GM19468 (cell line): ENCODE data around the gene FBXL5.
"Not testable (repeated sequence)": the region's sequence is repeated elsewhere in the genome, so short reads cannot be mapped to it uniquely, and the experiment has no call there.

Source experiments
- ATAC-seq: cut with Tn5 transposase; IDR thresholded peaks from one replicate; pipeline ENCODE4 v1.9.1; 2021; ENCODE audit warnings: mild to moderate bottlenecking, moderate library complexity, moderate number of reproducible peaks; ENCODE audit not compliant: unreplicated experiment; ENCODE audit errors: extremely low read depth

Gene FBXL5

GRCh38 chr4:15653420-15653819, 1.7 kb downstream of the FBXL5 start:
- no peak for ATAC-seq

- no peak for ATAC-seq
Measured at GRCh38 chr4:15652841-15653240, 2.3 kb downstream of the FBXL5 start.

DNA sequence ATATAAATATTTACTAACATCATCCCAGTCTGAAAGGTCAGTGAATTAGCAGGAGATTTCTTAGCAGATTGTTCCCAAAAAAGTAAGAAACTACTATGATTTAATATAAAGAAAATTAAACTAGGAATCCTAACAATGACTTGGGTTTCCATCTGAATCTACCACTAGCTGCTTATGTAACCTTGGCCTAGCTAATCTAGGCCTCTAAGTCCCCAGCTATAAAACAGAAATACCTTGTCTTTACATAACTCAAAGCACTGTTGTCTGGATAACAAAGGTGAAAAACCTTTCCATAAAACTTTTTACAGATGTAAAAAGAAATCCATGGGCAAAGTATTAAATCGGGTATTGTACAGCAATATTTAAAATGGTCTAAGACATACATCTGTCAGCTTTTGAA, 3.0 kb downstream of the FBXL5 start:
- no peak for ATAC-seq

- no peak for ATAC-seq
Measured at GRCh38 chr4:15651676-15652075, 3.5 kb downstream of the FBXL5 start.

- ATAC-seq = peak; percentile 19
Measured at GRCh38 chr4:15649914-15650545, 5.1 kb downstream of the FBXL5 start.

DNA sequence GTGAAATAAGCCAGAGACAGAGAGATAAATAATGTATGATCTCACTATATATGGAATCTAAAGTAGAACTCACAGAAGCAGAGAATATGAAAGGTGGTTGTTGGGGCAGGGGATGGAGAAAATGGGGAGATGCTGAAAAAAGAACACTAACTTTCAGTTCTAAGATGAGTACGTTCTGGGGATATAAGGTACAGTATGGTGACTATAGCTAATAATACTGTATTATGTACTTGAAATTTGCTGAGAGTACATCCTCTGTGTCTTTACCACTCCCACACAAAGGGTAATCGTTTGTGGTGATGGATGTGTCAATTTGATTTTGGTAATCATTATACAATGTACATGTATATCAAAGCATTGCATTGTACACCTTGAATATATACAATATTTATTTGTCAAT, 6.6 kb downstream of the FBXL5 start:
- ATAC-seq = no peak

DNA sequence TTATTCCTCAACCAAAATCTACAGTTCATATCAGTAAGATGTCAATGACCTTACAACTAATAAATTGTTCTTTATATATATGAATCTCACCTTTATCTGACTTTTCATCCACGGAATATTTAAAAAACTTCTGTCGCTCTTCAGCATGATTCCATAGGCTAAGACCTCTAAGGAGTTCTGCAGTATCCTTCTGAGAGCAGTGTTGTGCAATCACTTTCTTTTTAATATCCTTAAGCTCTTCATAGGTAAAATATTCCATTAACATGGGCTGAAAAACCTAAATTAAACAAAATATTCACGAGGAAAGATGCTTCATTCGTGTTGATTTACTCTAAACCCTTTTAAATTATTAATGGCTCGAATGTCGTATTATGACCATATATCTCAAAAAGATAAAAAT, 16.7 kb downstream of the FBXL5 start:
- ATAC-seq = no peak

- ATAC-seq = no peak
Measured at GRCh38 chr4:15636818-15637217, 18.3 kb downstream of the FBXL5 start.

- not testable (repeated sequence) for ATAC-seq
Measured at GRCh38 chr4:15617407-15617806, 37.8 kb downstream of the FBXL5 start.

GRCh38 chr4:15614891-15615290, 40.3 kb downstream of the FBXL5 start:
- not testable (repeated sequence) for ATAC-seq

DNA sequence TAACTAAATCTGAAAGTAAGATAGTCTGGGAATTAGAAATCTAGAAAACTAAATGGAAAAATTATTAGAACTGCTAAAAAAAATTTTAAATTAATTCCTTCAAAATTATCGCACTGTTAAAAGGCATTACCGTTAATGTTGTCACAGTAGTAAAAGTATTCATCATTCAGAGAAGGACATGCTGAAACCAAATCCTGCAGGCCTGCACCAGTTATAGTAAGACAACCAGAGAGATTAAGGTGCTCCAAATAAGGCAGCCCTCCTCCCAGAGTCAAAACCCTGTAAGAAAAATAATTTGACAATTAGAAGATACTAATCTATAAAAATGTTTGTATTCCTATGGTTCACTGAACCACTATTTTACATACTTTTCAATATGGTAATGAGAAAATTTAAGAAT, 43.0 kb downstream of the FBXL5 start:
- no peak for ATAC-seq

- no peak for ATAC-seq
Measured at GRCh38 chr4:15610855-15611254, 44.3 kb downstream of the FBXL5 start.

DNA sequence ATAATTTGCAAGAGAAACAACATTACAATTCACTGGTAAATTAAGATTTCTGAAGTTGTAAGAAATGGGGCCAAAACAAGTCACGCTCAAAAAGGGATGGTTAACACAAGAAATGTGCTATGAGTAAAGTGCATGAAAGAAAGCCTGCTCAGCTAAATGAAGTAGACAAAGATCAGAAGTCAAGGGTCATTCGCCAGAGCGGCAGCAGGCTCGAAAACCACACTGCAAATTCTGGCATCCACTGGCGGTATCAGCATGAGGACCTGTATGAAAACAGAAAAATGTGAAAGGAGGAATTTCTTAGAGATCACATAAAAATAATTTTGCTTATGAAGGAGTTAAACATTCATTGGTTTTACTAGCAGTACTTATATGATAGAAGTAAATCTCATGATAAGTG, 49.6 kb downstream of the FBXL5 start:
- no peak for ATAC-seq

- no peak for ATAC-seq
Measured at GRCh38 chr4:15601862-15602261, 53.3 kb downstream of the FBXL5 start.

DNA sequence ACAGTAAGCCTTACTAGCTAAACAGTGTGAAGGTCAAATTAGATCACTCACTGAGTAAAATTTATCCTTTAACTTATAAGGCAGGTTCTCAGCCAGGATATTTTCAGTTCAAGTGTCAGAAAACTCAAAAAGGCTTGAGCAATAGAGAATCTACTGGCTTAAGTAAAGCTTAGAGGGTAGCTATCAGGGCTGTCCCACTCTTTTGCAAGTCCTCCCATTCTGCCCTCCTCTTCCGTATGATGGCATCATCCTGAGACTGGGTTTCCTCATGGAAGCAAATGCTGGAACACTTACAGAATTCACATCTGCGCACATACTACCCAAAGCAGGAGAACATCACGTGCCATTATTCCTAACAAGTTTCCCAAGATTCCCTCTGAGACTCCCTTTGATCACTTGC, 55.0 kb downstream of the FBXL5 start:
- ATAC-seq = no peak

DNA sequence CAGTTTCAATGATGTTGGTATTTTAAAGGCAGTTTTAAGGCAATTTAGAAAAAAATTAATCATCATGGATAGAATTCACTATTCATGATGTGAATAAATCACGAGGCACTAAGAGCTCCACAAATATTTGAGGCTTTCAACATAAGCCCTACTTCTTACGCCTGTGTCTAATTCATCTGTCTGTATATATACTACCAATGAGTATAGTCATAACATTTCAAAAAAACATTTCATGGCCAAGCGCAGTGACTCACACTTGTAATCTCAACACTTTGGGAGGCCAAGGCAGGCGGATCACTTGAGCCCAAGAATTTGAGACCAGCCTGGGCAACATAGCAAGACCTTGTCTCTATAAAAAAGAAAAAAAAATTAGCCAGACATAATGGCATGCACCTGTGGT, 56.5 kb downstream of the FBXL5 start:
- ATAC-seq = no peak

DNA sequence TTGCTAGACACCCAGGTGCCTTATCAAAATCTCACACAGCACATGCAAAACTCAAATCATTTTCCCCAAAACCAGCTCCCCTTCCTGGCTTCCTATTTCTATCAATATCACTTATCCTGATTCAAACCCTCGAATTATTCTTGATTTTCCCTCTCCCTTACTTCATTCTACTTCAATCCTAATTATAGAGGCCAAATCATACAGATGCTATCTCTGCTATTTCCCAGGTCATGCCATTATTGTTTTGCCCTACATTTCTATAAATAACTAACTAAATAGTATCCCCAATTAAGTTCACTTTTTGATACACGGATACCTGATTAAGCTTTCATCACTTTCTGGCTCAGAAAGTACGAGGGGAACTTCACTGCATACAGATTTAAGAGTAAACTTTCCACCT, 62.4 kb downstream of the FBXL5 start:
- ATAC-seq = no peak

GRCh38 chr4:15587649-15588048, 67.5 kb downstream of the FBXL5 start:
- ATAC-seq = no peak

GRCh38 chr4:15586066-15586465, 69.1 kb downstream of the FBXL5 start:
- ATAC-seq = no peak

- ATAC-seq = no peak
Measured at GRCh38 chr4:15585331-15585730, 69.8 kb downstream of the FBXL5 start.

- no peak for ATAC-seq
Measured at GRCh38 chr4:15584785-15585184, 70.4 kb downstream of the FBXL5 start.

DNA sequence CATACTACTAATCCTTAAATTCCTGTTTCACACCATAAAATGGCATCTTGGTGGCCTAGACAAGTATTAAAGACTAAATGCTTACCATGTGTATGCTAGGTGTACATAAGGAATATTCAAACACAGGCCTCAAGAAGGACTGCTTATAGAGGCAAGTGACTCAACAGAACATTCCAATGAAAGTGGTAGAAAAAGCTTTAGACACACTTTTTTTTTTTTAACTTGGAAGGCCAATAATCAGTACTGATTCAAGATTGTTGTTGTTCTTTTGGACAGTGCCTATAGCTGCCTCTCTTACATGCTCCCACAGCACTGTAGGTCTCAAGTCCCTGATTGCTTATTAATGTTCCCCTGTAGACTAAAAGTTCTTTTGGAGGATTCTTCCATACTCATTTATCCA, 77.6 kb downstream of the FBXL5 start:
- no peak for ATAC-seq

DNA sequence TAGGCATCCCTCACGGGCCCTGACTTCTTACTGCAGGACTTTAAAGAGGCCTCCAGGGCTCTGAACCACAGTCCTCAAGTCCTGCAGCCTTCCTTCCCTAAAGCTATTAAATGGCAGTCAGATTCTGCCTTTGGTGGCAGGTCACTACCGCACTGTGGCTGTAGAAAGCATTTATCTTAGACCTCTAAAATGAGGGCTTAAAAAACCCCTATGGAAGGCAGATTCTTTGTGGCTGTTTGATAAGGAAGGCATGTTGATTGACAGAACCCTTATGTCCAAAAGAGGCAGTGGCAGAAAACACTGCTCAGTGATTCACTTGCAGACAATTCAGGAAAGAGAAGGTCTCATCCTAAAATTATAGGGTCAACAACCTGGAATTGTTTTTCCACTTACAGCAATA, 79.2 kb downstream of the FBXL5 start:
- ATAC-seq = no peak
